ENCODE results near the gene MAP3K1.
"Not testable (repeated sequence)": the region's sequence is repeated elsewhere in the genome, so short reads cannot be mapped to it uniquely, and the experiment has no call there.

The MAP3K1 gene

GRCh38 chr5:56816546-56817081 lies 1.3 kb downstream of the MAP3K1 start:
- peak; percentile 64 for DNase-seq

- no peak for DNase-seq
Measured at GRCh38 chr5:56817263-56818014, 2.1 kb downstream of the MAP3K1 start.

- no peak for DNase-seq
Measured at GRCh38 chr5:56818450-56819037, 3.2 kb downstream of the MAP3K1 start.

- no peak for DNase-seq
Measured at GRCh38 chr5:56819060-56819881, 3.9 kb downstream of the MAP3K1 start.

- not testable (repeated sequence) for DNase-seq
Measured at GRCh38 chr5:56821868-56822267, 6.5 kb downstream of the MAP3K1 start.

GRCh38 chr5:56822981-56823380 lies 7.6 kb downstream of the MAP3K1 start:
- DNase-seq, result no peak

- no peak for DNase-seq
Measured at GRCh38 chr5:56824019-56824418, 8.7 kb downstream of the MAP3K1 start.

- no peak for DNase-seq
Measured at GRCh38 chr5:56825222-56825824, 10.0 kb downstream of the MAP3K1 start.

GRCh38 chr5:56827049-56827448 lies 11.7 kb downstream of the MAP3K1 start:
- DNase-seq, result no peak

GRCh38 chr5:56827924-56828323 lies 12.6 kb downstream of the MAP3K1 start:
- DNase-seq, result no peak

GRCh38 chr5:56829137-56829908 lies 14.0 kb downstream of the MAP3K1 start:
- no peak for DNase-seq

GRCh38 chr5:56831773-56832172 lies 16.4 kb downstream of the MAP3K1 start:
- no peak for DNase-seq

- no peak for DNase-seq
Measured at GRCh38 chr5:56833325-56833724, 18.0 kb downstream of the MAP3K1 start.

- DNase-seq, result no peak
Measured at GRCh38 chr5:56837381-56837780, 22.0 kb downstream of the MAP3K1 start.

GRCh38 chr5:56837956-56838355 lies 22.6 kb downstream of the MAP3K1 start:
- DNase-seq, result no peak

GRCh38 chr5:56838409-56839039 lies 23.2 kb downstream of the MAP3K1 start:
- DNase-seq, result no peak

GRCh38 chr5:56839062-56839461 lies 23.7 kb downstream of the MAP3K1 start:
- no peak for DNase-seq

GRCh38 chr5:56840597-56840996 lies 25.2 kb downstream of the MAP3K1 start:
- DNase-seq, result no peak

GRCh38 chr5:56845277-56845676 lies 29.9 kb downstream of the MAP3K1 start:
- no peak for DNase-seq

- DNase-seq, result no peak
Measured at GRCh38 chr5:56845904-56846480, 30.6 kb downstream of the MAP3K1 start.

GRCh38 chr5:56848206-56848605 lies 32.9 kb downstream of the MAP3K1 start:
- DNase-seq, result no peak
